ENCODE measurements around the gene HIP1R.

The HIP1R gene

DNA sequence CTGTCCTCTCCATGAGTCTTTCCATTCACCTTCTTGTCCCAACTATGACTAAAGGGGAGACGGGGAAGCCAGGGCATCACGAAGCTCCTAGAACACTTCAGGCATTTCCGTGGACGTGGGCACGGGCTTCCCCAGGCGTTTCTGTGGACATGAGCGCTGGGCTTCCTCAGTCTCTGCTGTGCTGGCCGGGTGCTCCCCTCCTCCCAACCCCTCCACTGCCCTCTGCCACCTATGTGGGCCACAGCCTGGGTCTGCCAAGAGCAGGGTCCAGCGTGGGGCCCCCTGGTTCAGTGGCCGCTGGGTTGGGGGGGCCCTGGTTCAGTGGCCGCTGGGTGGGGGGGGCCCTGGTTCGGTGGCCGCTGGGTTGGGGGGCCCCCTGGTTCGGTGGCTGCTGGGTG lies 14.8 kb downstream of the HIP1R start:
- TF ChIP-seq, protein P1, sequence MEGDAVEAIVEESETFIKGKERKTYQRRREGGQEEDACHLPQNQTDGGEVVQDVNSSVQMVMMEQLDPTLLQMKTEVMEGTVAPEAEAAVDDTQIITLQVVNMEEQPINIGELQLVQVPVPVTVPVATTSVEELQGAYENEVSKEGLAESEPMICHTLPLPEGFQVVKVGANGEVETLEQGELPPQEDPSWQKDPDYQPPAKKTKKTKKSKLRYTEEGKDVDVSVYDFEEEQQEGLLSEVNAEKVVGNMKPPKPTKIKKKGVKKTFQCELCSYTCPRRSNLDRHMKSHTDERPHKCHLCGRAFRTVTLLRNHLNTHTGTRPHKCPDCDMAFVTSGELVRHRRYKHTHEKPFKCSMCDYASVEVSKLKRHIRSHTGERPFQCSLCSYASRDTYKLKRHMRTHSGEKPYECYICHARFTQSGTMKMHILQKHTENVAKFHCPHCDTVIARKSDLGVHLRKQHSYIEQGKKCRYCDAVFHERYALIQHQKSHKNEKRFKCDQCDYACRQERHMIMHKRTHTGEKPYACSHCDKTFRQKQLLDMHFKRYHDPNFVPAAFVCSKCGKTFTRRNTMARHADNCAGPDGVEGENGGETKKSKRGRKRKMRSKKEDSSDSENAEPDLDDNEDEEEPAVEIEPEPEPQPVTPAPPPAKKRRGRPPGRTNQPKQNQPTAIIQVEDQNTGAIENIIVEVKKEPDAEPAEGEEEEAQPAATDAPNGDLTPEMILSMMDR (IDR thresholded peaks at IDR 0.05; ENCODE audit: extremely low read depth, insufficient read depth, missing control alignments), result no peak
- no peak for DNase-seq (ENCODE audit: low spot score)
- in situ Hi-C loops (cut with MboI; ENCODE audit: low pct_unique_long_range_greater_than_20kb, low sequenced_read_pairs, unreplicated experiment), result no loop called here

DNA sequence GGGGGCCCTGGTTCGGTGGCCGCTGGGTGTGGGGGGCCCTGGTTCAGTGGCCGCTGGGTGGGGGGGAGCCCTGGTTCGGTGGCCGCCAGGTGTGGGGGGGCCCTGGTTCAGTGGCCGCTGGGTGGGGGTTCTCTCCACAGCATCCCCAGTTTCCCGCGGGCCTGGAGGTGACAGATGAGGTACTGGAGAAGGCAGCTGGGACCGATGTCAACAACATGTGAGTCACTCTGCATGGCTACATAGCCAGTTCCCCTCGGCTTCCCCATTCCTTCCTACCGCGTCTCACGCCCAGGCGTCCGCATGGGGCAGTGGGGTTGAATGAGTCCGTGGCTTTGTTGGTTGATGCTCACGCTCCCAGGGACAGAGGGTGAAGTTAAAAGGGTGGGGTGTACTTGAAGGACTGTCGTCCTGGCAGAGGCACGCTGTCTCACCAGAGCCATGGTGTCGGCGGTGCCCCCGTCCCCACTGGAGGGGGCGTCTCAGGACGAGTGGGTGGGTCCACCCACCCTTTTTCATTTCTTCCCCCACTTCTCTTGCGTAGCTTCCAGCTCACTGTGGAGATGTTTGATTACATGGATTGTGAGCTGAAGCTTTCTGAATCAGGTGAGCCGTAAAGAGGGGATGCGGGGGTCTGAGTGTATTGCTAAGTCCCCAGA lies 15.6 kb downstream of the HIP1R start:
- in situ Hi-C loops (cut with MboI; ENCODE audit: low pct_unique_long_range_greater_than_20kb, low sequenced_read_pairs, unreplicated experiment), result no loop called here
- DNase-seq (ENCODE audit: low spot score), result no peak
- TF ChIP-seq, protein P1 (IDR thresholded peaks at IDR 0.05; ENCODE audit: extremely low read depth, insufficient read depth, missing control alignments), result no peak

- DNase-seq (ENCODE audit: low spot score), result no peak
- in situ Hi-C loops (cut with MboI; ENCODE audit: low pct_unique_long_range_greater_than_20kb, low sequenced_read_pairs, unreplicated experiment), result no loop called here
- TF ChIP-seq, protein P1 (IDR thresholded peaks at IDR 0.05; ENCODE audit: extremely low read depth, insufficient read depth, missing control alignments), result no peak
Observed at GRCh38 chr12:122851820-122852219, 16.6 kb downstream of the HIP1R start.

- no peak for DNase-seq (ENCODE audit: low spot score)
- TF ChIP-seq, protein P1 (IDR thresholded peaks at IDR 0.05; ENCODE audit: extremely low read depth, insufficient read depth, missing control alignments), result no peak
- in situ Hi-C loops (cut with MboI; ENCODE audit: low pct_unique_long_range_greater_than_20kb, low sequenced_read_pairs, unreplicated experiment), result no loop called here
Observed at GRCh38 chr12:122852336-122853275, 17.3 kb downstream of the HIP1R start.

DNA sequence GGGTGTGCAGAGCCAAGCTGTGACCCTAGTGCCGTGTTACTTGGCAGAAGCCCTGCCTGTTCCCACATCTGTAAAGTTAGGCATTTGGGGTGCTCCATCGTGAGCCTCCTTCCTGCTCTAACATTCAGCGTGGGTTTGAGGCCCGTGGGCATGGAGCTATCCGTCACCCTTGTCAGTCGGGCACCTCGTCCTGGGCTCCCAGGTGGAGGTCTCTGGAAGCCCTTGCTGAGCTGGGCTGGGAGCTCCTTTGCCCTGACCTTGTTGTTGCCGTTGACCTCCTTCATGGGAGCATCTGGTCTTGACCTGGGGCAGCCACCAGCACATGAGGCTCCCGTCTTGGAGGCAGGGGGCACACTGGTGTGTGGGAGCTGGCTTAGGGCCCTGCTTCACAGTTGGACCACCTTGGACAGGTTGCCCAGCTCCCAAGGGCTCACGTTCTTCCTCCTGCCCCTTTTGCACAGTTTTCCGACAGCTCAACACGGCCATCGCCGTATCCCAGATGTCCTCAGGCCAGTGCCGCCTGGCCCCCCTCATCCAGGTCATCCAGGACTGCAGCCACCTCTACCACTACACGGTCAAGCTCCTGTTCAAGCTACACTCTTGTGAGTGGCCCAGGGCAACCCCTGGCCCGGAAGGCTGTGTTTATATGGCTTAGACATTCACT lies 18.5 kb downstream of the HIP1R start:
- no peak for DNase-seq (ENCODE audit: low spot score)
- TF ChIP-seq, protein P1 (IDR thresholded peaks at IDR 0.05; ENCODE audit: extremely low read depth, insufficient read depth, missing control alignments), result no peak
- in situ Hi-C loops (cut with MboI; ENCODE audit: low pct_unique_long_range_greater_than_20kb, low sequenced_read_pairs, unreplicated experiment), result no loop called here

- in situ Hi-C loops (cut with MboI; ENCODE audit: low pct_unique_long_range_greater_than_20kb, low sequenced_read_pairs, unreplicated experiment), result no loop called here
- TF ChIP-seq, protein P1 (IDR thresholded peaks at IDR 0.05; ENCODE audit: extremely low read depth, insufficient read depth, missing control alignments), result no peak
- no peak for DNase-seq (ENCODE audit: low spot score)
Observed at GRCh38 chr12:122854554-122854953, 19.3 kb downstream of the HIP1R start.

All from GM13977 (cell line).